GM18520 (cell line): ENCODE measurements around the gene EP400.
"Not testable (repeated sequence)": the region's sequence is repeated elsewhere in the genome, so short reads cannot be mapped to it uniquely, and the experiment has no call there.

Source experiments
- ATAC-seq: cut with Tn5 transposase; IDR thresholded peaks from one replicate; pipeline ENCODE4 v1.9.1; 2021; ENCODE audit not compliant: unreplicated experiment

Gene EP400

DNA sequence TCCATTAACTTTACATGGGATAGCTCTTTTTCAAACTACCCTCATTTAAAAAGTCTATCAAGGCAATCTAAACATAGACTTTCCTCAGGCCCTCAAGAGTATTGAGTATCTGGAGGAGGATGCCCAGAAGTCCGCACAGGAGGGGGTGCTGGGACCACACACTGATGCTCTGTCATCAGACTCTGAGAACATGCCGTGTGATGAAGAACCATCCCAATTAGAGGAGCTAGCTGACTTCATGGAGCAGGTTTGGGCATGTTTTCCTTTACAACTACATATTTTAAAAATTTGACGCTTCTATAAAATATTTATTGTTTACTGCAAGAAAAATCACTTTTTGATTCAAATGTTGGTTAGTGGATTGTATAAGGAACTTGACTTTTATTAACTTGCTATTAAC is 93.5 kb downstream of the EP400 start:
- ATAC-seq = no peak

GRCh38 chr12:132043770-132044467 is 94.2 kb downstream of the EP400 start:
- ATAC-seq = no peak

DNA sequence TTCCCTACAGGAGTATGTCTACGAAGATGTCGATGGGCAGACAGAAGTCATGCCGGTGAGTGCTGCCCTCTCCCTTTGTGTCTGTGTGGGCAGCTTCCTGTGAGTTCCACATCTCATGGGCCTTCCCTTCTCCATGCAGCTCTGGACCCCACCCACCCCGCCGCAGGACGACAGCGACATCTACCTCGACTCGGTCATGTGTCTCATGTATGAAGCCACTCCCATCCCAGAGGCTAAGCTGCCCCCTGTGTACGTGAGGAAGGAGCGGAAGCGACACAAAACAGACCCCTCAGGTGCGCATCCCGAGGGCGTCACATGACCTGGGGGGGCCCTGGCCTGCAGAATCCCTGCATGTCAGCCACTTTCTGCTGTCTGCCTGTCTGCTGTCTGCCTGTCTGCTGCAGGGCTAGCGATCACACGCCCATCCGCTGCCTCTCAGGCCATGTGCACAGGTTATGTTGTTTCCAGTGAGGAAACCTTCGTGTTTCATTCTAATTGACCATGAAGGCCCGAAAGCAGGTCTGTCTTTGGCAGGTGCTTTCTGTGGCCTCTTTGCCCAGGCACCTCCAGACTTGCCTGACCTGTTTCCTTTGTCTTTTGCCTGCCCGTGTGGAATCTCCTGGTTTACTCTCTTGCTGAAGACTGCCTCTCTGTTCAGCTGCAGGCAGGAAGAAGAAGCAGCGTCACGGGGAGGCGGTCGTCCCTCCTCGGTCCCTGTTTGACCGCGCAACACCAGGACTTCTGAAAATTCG is 95.1 kb downstream of the EP400 start:
- no peak for ATAC-seq

DNA sequence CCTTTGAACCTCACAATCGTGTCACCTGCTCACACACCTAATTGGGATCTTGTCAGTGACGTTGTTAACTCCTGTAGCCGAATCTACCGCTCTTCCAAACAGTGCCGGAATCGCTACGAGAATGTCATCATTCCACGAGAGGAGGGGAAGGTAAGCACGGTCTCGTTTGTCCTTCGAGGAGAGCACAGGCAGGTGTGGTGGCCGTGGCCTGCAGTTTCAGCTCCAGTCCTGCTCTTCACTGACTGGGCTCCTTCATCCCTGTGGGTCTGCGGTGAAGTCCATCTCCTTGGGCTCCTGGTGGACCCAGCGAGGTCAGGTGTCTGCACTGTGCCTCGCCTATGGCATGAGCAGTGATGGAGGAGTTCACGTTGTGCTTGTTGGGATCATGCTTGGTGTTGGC is 96.0 kb downstream of the EP400 start:
- no peak for ATAC-seq

DNA sequence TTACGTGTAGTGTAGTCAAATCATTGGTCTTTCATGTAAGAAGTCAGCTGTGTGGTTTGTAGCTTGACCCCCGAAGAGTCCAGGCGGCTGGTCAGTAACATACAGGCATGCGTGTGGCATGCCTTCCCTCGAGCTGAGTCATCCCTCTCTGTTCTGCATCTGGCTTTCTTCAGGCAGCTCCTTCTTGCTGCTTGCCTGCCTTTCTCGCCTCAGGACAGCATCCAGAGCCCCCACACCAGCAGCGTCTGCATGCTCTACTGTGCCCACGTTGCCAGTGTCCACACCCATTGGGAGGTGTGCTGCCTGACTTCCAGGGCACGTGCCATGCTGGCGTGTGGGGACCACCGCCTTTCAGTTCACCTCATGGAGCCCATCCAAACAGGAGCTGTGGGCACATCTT is 96.8 kb downstream of the EP400 start:
- ATAC-seq = no peak

DNA sequence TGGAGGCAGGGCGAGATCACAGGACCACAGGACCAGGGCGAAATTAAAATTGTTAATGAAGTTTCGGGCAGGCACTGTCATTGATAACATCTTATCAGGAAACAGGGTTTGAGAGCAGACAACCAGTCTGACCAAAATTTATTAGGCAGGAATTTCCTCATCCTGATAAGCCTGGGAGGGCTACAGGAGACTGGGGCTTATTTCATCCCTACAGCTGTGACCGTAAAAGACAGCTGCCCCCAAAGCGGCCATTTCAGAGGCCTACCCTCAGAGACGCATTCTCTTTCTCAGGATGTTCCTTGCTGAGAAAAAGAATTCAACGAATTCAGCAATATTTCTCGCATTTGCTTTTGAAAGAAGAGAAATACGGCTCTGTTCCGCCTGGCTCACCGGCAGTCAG is 97.9 kb downstream of the EP400 start:
- ATAC-seq = not testable (repeated sequence)

DNA sequence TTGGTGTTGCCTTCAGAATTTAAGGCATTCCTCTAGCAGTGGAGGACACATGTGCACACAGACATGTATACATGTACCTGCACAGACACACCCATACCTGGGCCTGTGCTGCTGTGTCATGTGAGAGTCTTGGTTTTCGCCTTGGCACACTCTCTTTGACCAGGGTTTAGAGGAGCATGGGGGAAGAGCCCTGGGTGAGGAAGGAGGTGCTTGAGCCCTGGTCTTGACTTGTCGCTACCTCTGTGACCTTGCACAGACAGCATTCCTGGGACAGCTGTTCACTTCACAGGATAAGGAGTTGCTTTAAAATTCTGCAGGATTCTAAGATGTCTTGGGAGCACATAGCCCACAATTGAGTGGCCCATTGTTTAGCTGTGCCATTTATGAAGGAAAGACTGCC is 99.7 kb downstream of the EP400 start:
- ATAC-seq = no peak

DNA sequence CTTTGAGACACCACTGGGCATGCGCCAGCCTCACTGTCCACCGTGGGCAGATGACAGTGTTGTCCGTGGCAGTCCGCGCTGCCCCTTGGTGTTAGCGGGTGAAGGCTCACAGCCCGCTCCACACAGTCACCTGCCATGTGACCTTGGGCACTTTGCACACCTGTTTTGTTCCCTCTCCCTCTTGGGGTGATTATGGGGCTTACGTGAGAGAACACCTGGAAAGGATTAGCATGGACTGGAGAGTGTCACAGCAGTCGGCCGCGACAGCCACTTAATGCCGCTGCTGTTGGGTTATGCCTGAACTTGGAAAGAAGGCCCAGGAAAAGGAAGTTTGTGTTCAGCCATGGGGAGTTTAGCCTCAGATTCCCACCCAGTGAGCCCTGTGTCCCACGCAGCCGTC is 100.1 kb downstream of the EP400 start:
- ATAC-seq = no peak

- not testable (repeated sequence) for ATAC-seq
Measured at GRCh38 chr12:132051718-132052117, 102.0 kb downstream of the EP400 start.

- ATAC-seq = no peak
Measured at GRCh38 chr12:132052196-132052932, 102.6 kb downstream of the EP400 start.

DNA sequence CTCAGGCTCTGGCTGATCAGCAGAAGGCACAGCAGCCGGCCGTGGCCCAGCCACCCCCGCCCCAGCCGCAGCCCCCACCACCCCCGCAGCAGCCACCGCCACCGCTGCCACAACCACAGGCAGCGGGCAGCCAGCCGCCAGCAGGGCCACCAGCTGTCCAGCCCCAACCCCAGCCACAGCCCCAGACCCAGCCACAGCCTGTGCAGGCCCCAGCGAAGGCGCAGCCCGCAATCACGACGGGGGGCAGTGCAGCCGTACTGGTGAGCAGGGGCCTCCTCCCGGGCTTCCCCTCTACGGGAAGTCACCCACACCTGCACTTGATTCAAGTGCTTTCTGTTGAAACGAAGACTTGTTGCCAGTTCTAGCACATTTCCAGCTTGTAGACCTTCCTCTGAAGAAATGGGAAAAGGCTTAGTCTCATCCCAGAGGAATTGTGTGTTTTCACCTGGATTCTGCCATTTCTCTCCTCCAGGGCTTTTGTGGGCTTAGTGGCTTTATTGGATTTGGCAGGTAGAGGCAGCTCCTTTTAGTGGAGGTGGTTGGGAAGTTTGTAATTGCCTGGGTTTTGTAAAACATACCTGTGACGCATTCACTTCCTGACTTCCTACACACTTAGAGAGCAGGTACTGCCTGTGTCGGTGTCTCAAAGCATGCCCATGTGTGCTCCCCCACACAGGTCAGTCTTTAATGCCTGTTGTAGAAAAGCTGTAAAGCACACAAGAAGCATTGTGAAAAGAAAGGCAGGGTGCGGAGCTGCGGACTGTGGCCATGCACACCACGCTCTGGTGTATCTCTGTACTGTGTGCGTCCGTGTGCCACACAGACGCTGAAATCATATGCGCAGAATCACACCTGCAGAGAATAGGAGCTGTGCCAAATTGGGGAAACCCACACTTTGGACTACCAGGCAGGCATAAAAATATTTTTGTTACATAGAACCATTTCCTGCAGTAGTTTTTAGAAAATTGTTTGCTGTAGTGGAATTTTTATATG is 103.9 kb downstream of the EP400 start:
- ATAC-seq = no peak

GRCh38 chr12:132054983-132055382 is 105.2 kb downstream of the EP400 start:
- ATAC-seq = no peak

- no peak for ATAC-seq
Measured at GRCh38 chr12:132055535-132056096, 105.9 kb downstream of the EP400 start.

- no peak for ATAC-seq
Measured at GRCh38 chr12:132056320-132056719, 106.6 kb downstream of the EP400 start.

GRCh38 chr12:132056951-132057350 is 107.2 kb downstream of the EP400 start:
- no peak for ATAC-seq

GRCh38 chr12:132057691-132058090 is 107.9 kb downstream of the EP400 start:
- ATAC-seq = no peak

DNA sequence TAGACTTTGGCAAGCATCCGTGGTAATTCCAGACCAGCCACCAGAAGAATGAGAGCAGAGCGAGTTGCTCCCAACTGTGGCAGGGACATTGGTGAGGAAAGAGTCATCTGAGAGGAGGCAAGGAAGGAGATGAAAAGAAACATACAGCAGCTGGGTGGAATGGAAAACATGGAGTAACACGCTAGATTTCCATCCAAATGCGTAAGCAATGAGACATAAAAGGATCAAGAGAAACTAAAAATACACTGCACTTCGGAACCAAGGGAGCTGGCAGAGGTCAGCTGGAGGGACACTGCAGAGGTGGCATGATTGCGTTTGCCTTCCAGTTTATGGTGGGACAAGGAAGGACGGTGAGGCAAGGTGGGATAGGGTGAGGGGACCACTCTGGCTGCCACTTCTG is 111.5 kb downstream of the EP400 start:
- no peak for ATAC-seq

DNA sequence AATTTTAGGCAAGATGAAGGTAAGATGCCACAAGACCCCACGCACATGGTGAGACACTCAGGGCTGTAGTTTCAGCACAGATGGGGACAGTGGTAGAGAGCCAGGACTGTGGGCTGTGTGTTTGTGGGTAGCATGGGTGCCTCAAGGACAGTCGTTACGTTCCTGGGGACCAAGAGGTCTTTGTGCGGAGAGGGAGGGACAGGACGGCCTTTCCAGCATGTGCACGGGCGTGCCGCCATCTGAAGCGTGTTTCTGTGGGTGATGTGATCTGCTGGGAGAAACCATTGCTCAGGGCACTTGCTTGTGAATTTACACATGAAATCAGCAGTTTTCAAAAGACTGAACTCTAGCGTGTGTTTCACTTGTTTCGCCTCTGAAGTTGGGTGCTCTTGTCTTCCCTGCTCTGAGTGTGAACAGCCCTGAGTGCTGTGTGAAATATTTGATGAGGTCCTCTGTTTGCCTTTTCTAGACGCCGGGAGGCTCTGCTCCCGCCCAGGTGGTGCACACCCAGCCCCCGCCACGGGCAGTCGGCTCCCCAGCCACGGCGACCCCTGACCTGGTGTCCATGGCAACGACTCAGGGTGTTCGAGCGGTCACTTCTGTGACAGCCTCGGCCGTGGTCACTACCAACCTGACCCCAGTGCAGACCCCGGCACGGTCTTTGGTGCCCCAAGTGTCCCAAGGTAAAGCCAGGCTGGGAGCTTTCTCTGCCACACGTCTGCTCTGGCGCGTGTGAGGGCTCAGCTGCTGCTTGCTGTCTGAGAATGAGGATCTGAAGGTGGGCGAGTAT is 112.1 kb downstream of the EP400 start:
- no peak for ATAC-seq

GRCh38 chr12:132062481-132062880 is 112.7 kb downstream of the EP400 start:
- no peak for ATAC-seq

- no peak for ATAC-seq
Measured at GRCh38 chr12:132063491-132063890, 113.7 kb downstream of the EP400 start.
